Putamen (tissue), 1 donor: ENCODE data around the gene SLC38A7.
"Not testable (repeated sequence)": the region's sequence is repeated elsewhere in the genome, so short reads cannot be mapped to it uniquely, and the experiment has no call there.

Source experiments
- DNase-seq: peaks from one replicate; pipeline ENCODE4 v3.0.0-alpha.2; 2016; ENCODE audit warnings: low spot score

Gene SLC38A7, protein sequence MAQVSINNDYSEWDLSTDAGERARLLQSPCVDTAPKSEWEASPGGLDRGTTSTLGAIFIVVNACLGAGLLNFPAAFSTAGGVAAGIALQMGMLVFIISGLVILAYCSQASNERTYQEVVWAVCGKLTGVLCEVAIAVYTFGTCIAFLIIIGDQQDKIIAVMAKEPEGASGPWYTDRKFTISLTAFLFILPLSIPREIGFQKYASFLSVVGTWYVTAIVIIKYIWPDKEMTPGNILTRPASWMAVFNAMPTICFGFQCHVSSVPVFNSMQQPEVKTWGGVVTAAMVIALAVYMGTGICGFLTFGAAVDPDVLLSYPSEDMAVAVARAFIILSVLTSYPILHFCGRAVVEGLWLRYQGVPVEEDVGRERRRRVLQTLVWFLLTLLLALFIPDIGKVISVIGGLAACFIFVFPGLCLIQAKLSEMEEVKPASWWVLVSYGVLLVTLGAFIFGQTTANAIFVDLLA

DNA sequence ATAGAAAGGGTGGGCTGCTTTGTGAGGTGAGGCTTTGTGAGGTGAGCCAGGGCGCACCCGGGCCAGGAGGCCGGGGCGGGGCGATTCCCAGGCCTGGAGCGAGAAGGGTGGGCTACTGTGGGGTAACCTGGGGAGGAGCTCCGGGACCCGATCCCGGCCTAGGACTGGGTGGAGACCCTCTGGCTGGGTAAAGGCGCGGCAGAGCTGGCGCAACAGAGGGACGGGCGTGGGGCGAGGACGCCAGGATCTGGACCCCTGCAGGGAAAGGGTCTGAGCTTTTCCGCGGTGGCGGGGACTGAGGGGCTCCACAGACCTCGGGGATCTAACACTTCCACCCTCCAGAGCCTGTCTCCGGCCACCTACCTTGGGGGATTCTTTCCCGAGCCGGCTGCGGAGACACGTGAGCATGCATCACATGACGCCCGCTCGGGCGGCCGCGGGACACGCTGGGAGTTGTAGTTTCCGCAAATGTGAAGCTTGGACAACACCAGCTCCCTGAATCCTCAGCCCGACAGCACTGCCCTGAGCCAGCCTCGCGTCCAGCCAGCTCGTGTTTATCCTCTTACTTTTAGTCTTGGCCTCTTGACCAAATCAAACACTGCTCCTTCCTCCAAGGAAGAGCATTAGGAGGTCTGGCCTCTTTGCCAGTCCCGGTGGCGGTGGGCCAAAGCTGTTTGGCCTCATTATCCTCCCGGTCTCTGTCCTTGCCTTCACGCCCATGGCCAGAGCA, at the start of gene SLC38A7:
SLC38A7 (minus strand) TSS at position 417 of the 730 bp plus-strand sequence. CDS start 4,644 bp downstream, outside the sequence.
- peak; percentile 89 for DNase-seq

DNA sequence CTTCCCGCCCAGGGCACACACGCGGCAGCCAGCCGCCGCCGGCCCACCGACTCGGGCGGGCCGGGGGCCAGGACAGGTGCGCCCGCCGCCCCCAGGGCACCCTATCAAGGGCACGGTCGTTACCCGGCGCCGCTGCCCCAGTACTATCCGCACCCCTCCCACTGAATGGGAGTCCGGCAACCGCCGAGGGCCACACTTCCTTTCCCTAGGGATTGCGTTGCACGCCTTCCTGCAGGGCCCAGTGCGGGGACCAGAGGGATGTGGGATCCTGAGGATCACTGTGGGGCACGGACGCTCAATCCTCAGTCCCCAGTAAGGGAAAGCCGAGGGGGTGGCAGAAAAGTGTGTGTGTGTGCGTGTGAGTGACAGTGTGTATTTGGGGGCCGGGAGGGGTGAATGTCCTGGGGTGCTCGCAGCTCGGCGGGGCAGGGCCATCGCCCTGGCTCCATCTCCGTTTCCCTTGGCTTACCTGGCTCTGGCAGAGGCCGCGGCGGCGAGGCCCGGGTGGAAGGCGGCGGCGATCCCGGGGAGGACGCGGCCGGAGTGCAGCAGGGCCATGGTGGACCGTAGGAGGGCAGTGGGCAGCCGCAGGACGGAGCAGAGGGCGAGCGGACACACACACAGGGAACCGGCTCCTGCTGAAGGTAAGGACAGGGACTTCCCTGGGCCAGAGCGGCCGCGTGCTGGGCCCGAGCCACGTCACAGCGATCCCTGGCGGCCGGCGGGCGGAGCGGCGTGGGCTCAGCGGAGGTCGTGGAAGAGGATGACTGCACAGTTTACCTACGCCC, 49.3 kb upstream of the SLC38A7 start, which contains the start of gene GOT2:
GOT2 (minus strand) TSS at position 646 of the 788 bp plus-strand sequence; CDS start at position 558, 88 bp downstream.
- peak; percentile 79 for DNase-seq

DNA sequence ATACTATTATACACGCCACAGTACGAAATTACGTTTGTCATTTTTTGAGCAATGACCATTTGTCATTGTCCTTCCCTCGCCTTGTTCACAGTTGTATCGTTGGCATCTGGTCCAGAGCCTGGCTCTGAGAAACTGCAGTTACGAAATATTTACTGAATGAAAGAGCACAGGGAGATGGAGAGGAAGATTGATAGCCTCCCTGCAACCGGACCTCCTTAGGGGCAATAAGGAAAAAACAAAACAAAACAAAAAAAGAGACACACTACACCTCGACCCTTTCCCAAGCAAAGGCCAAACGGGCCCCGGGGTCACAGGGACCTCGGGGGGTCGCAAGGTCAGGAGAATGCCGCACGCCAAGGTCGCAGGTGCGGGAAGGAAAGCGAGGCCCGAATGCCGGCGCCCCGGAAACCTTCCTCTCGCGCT, 48.7 kb upstream of the SLC38A7 start:
- peak; percentile 28 for DNase-seq

DNA sequence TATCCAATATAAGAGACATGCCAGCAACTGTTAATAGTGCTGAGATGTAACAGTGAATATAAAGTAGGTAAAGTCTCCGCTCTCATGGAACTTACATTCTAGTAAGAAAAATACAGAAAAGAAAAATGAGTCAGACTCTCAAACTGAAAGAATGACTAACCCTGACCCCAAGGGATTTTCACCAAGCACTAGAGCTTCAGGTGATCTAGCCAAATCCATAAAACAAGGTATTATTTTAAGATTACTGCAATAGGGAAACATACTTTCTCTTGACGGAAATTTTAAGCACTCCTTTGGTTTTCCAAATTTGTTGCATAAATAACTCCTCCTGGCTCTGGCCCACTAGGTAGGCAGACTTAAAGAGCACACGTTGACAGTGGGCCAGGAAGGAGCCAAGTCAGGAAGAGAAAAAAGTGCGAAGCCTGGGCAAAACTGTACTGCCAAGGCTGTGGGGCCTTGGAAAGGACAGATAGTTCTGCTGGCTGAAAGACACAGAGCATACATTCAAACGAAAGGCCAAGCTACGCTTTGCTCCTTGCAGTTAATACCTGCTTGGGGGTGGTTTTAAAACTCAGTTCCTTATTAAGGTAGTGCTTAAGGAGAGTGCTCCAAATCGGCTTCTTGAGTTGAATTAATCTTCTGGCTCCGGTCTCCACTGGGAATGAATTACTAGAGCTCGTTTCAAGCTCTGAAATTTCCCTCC, 48.1 kb upstream of the SLC38A7 start:
- peak; percentile 17 for DNase-seq

DNA sequence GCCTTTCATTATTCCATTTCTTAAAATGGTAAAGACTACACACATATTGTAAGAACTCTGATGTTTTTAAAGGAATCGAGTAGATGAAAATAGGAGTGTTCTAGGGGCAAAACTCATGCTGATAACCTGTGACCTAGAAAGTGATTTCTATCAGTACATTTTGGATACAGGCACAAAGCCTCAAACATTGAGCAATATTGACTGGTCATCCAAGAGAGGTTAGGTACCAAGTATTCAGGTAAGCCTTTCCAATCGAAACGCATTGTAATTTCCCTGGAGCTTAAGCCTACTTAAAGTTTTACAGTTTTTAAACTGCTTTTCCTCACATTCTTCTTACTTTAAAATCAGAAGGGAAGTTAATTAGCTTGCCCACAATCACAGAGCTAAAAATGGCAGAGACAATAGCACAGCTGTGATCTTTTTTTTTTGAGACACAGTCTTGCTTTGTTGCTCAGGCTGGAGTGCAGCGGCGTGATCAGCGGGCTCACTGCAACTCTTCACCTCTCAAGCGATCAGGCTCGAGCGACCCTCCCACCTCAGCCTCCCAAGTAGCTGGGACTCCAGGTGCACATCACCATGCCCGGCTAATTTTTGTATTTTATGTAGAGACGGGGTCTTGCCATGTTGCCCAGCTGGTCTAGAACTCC, 46.3 kb upstream of the SLC38A7 start:
- DNase-seq = peak; percentile 23

DNA sequence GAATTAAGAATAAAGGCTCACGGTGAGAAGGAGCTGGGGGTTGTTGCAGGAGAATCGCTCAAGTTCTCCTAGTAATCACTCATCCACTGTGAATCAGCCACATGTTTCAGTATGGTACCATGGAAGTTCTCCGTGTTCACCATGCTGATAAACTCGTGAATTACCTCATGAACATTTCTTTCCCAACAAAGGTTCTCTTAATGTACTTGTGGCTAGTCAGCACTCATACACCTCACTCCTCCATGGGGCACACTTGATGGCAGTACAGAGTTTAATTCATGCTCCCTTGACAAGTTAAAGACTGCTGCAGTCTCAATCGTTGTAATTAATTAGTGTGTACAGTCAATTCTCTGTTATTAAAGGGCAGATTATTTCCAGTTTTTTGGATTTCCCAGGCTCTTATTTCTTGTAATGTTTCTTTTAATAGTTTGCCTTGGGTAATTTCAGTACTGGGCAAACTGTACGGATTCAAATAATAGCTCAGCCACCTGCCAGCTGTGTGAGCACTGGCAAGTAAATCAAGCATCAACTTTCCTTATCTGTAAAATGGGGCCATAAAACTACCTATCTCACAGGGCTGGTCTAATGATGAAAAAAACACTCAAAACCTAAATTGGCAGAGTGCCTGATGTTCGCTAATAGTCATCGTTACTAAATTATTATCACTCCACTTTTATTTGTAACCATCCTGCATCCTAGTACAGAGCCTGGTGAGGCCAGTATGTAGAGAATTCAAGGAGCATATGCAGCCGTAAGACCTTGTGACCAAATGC, 43.4 kb upstream of the SLC38A7 start:
- no peak for DNase-seq

DNA sequence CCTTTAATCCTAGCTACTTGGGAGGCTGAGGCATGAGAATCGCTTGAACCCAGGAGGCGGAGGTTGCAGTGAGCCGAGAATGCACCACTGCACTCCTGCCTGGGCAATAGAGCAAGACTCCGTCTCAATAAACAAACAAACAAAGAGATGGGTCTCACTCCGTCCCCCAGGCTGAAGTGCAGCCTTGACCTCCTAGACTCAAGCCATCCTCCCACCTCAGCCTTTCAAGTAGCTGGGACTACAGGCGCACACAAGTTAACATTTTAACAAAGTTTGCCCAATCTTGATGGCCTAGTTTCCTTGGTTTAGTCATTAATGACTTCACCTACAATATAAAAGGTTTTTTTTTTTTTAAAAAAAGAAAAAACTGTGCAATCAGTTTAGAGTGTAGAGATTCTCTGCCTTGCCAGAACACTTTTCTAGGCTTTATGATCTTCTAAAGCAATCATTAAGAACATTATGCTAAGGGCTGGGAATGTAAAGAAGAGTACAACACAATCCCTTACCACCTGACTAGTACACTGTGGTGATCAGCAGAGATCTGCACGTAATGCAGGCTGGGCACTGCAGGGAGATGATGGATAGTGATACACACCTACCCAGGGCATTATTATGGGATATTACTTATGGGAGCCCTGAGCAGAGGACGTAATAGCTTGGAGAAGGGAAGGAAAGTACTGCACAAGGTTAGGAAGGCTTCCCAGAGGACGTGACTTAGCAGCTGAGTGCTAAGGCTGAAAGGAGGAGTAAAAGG, 42.6 kb upstream of the SLC38A7 start:
- no peak for DNase-seq

DNA sequence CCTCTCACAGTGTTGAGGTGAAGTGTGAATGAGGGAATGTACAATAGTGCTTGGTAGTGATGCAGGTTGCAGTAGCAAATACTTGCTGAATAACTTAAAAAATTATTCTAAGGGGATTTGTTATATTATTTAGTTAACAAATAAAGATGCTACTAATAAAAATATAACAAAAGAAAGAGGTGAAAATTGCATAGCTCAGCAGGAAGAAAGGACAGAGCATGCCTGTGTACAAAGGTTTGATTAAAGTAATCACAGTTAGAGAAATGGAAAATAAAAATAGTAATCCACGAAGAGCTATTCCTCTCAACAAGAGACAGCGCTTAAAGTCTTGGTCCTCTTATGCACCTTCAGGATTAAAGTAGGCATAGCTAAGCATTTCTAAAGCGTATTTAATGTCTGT, 38.5 kb upstream of the SLC38A7 start:
- no peak for DNase-seq

DNA sequence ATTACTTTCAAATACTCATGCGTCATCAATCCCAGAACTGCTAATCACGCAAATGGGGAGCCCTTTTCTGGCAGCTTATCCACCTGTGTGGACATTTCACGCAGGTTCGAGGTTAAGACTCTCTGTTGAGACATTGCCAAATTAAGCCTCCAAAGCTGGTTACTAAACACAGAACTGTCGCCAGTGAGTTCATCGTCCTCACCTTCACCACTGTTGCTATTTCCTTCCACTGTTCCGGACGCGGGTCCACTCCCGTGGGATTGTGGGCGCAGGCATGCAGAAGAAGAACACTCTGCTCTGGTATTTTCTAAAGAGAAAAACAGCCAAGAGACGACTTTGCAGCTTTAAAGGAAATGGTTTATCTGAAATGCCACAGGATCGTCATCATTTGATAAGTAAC, 33.4 kb upstream of the SLC38A7 start:
- DNase-seq = no peak

DNA sequence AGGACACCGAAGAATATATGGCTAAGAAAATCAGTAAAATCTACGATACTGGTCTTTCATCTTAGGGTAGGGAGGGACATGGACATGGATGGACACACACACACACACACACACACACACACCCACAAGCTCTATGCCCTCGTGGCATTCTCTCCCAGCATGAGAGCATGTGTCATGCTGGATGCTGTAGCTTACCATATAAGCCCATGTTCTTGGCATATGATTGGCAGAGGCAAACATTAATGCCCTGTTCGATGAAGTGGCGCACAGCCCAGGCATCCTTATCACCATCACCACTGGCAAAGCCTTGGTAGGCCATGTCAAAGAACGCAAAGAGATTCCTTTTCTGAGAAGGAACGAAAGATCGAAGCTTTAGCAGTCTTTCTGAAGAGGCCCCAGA, 31.9 kb upstream of the SLC38A7 start:
- no peak for DNase-seq

DNA sequence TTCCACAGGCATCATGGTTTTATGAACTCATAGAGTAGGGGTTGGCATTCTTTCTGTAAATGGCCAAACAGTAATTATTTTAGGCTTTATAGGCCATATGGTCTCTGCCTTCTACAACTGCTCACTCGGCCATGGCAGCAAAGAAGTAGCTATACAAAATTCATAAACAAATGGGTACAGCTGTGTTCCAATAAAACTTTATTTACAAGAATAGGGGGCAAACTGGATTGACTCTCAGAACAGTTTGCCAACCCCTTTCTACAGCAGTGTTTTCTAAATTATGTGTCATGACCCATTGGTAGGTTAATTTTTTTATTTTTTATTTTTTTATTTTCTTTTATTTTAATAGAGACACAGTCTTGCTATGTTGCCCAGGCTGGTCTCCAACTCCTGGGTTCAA, 29.2 kb upstream of the SLC38A7 start:
- no peak for DNase-seq

DNA sequence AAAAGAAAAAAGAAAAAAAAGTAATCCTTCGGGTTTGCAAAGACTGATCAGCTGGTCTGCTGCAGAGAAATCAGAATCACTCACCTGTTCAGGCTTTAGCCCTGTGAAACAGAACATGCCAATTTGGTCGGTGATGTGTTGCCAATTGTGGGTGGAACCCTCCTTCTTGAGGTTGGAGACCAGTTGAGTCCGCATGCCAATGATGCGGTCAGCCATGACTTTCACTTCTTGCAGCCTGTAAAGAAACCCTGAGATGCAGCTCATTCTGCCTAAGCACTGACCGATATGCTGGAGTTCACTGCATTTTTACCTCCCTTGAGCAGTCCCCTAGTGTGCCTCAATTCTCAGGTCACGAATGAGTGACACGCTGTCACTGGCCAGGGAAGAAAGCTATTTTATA, 24.8 kb upstream of the SLC38A7 start:
- no peak for DNase-seq

DNA sequence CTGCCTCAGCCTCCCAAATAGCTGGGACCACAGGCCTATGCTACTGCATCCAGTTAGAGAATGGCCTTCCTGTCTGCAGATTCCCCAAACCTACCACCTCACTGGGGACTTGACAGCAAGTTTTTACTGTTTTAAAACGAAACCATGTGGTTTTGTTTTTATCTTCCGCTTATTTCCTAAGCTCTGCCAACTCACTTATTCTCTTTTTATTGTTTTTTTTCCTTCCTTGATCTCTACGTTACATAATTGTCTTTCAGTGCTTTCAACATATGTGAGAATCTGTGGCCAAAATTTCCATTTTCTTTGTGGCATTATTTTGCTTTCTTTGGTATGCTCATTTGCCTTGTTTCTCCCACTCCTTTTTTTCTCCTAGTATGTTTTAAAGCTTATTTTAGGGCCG, 14.6 kb upstream of the SLC38A7 start:
- no peak for DNase-seq

DNA sequence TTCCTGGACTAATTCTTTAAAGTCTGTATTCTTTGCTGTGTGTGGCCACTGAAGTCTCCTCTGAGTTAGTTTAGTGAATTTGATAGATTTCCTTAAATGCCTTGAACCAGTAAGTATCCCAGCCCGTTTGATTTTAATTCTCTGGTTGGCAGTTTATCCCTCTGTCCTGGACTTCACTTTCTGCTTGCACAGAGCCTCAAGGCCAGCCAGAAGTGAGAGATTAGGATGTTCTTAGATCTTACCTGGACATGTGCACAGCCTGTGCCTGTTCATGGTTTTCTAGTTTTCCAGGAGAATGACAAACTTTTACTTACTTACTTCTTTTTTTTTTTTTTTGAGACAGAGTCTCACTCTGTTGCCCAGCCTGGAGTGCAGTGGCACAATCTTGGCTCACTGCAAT, 10.8 kb upstream of the SLC38A7 start:
- no peak for DNase-seq

DNA sequence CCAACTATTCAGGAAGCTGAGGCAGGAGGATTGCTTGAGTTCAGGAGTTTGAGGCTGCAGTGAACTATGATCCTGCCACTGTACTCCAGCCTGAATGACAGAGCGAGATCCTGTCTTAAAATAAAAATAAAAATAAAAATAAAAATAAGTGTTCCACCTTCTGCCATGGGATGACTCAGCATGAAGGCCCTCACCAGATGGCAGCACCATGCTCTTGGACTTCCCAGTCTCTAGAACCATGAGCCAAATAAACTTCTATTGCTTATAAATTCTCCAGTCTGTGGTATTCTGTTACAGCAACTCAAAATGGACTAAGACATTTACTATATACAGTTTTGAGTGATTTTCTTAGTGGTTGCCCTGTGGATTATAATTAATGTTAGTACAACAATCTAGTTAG, 7.9 kb upstream of the SLC38A7 start:
- DNase-seq = no peak

DNA sequence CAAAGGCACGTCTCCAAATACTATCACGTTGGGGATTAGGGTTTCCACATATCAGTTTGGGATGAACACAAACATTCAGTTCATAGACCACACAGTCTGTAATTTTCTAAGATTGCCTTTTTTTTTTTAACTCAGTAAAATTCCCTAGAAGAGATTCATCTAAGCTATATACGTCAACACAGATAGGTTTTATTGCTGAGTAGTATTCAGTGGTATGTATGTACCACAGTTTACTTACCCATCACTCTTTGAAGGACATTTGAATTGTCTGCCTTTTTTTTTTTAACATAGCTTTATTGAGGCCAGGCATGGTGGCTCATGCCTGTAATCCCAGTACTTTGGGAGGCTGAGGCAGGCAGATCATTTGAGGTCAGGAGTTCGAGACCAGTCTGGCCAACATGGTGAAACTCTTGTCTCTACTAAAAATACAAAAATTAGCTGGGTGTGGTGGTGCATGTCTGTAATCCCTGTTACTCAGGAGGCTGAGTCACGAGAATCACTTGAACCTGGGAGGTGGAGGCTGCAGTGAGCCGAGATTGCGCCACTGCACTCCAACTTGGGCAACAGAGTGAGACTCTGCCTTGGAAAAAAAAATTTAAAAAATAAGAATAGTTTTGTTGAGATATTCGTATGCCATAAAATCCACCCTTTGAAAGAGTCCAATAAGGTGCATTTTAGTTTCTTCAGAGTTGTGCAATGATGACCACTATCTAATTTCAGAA, 2.6 kb upstream of the SLC38A7 start:
- not testable (repeated sequence) for DNase-seq

DNA sequence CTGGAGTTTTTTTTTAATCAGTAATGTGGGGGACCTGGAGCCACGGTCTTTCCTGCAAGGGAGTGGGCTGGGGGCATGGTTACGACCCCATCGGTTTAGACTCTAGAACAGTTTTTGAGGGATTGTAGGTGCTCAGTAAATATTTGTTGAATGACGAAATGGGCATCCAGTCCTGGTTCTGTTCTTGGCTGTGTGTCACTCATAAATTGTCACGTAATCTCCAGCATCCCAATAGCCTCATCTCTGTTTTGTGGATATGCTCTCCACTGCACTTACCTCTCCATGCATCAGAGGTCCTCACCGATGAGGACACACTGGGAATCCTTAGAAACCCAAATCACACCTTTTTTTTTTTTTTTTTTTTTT, 497 bp upstream of the SLC38A7 start:
- no peak for DNase-seq

DNA sequence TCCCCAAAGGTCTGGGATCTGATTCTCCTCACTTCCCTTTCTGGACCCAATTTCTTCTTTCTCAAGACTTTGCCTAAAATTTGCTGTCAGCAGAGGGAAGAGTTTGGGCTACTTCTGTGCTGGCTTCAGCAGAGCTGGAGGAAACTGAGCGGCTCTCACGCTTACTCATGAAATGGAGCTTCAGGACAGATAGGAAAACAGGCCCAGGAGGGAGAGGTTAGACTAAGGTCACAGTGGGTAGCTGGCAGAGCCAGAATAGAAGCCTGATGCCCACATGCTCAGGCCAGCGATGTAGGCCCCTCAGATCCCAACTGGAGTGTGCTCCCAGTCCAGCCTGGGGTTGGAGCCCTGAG, 593 bp downstream of the SLC38A7 start:
- no peak for DNase-seq

DNA sequence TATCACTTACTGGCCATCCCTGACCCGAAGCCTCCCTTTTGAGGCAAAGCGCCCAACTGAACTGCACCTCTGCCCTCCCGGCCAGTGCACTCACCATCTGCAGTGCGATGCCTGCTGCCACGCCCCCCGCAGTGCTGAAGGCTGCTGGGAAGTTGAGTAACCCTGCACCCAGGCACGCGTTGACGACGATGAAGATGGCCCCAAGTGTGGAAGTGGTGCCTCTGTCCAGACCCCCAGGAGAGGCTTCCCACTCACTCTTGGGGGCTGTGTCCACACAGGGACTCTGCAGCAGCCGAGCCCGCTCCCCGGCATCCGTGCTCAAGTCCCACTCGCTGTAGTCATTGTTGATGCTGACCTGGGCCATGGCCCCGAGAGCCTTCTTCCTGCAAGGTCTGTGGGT, 4.8 kb downstream of the SLC38A7 start:
- no peak for DNase-seq
